H1 (cell line): ENCODE measurements around the gene SLCO2A1.

Experiments used
- CEBPB ChIP-seq: IDR thresholded peaks from 2 replicates; pipeline ENCODE4 v1.6.1; 2012; ENCODE audit warnings: low read depth, low read length
- CHD2 ChIP-seq: IDR thresholded peaks from 2 replicates; pipeline ENCODE4 v1.6.1; 2012; ENCODE audit warnings: low read length, improper control_type of control experiment
- EP300 ChIP-seq, 2 experiments: IDR thresholded peaks; 1 replicate in 1 of 2; 2 replicates in 1 of 2; pipeline ENCODE4 v1.6.1; 2011 to 2012; ENCODE audit warnings: low read depth in 2 of 2, low read length in 2 of 2, mild to moderate bottlenecking in 2 of 2, borderline replicate concordance in 1 of 2, inconsistent platforms in 1 of 2, moderate library complexity in 1 of 2
- EZH2 ChIP-seq: fragments of 200-600 bp; sonication (generic); IDR thresholded peaks from 2 replicates; pipeline ENCODE4 v1.7.1; 2012; ENCODE audit warnings: low read depth, mild to moderate bottlenecking, moderate library complexity, low read length, inconsistent platforms; ENCODE audit not compliant: severe bottlenecking
- HDAC6 ChIP-seq: IDR thresholded peaks from one replicate; pipeline ENCODE4 v1.7.1; 2012; ENCODE audit warnings: low read depth, mild to moderate bottlenecking, inconsistent platforms, low read length, moderate library complexity
- JUND ChIP-seq: IDR thresholded peaks from 2 replicates; pipeline ENCODE4 v1.6.1; 2011; ENCODE audit warnings: mild to moderate bottlenecking, improper control_type of control experiment, low read length
- NRF1 ChIP-seq: IDR thresholded peaks from 2 replicates; pipeline ENCODE4 v1.6.1; 2011; ENCODE audit warnings: mild to moderate bottlenecking, low read depth, low read length, improper control_type of control experiment
- POLR2A ChIP-seq, 2 experiments: IDR thresholded peaks; 1 replicate in 1 of 2; 2 replicates in 1 of 2; pipeline ENCODE4 v1.6.1; 2011; ENCODE audit warnings: low read depth in 2 of 2, low read length in 2 of 2, mild to moderate bottlenecking in 2 of 2; ENCODE audit errors: control extremely low read depth in 1 of 2
- YY1 ChIP-seq: IDR thresholded peaks from 2 replicates; pipeline ENCODE4 v1.6.1; 2011; ENCODE audit warnings: low read depth, mild to moderate bottlenecking, low read length
- TF ChIP-seq, protein P1 (sequence below), 3 experiments: IDR thresholded peaks; 1 replicate in 2 of 3; 2 replicates in 1 of 3; pipeline versions ENCODE4 v1.5.1 to v1.6.1; 2011; ENCODE audit warnings: low read length in 3 of 3, mild to moderate bottlenecking in 3 of 3, inconsistent platforms in 2 of 3, low read depth in 1 of 3, moderate library complexity in 1 of 3; ENCODE audit not compliant: insufficient read depth in 1 of 3; ENCODE audit errors: control extremely low read depth in 1 of 3

DNA sequence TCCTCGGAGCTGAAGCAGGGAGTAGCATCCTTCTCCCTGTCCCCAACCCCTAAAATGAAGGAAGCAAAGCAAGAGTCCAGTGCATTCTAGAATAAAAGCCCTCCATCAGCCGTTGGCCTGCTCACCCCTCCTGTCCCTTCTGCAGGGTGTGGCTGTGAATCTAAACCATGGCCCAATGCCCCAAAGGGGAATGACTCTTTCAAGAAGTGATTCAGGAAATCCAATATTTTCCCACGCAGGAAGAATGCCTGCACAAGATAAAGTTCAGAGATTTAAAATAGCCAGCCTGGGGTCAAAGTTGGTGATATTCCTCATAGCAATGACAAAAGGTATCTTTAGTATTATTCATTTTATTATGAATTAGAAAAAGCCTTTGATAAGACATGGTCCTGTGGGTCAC, 38.5 kb downstream of the SLCO2A1 start:
- TF ChIP-seq POLR2A (IDR thresholded peaks at IDR 0.05; ENCODE audit: control extremely low read depth in 1 of 2, low read depth in 2 of 2, low read length in 2 of 2) (no peak), EZH2 (no peak), CEBPB (no peak), CHD2 (no peak), HDAC6 (no peak), EP300 (IDR thresholded peaks at IDR 0.05; ENCODE audit: borderline replicate concordance in 1 of 2, low read depth in 2 of 2, low read length in 2 of 2) (no peak), JUND (no peak), NRF1 (no peak), YY1 (no peak)
- TF ChIP-seq, protein P1, sequence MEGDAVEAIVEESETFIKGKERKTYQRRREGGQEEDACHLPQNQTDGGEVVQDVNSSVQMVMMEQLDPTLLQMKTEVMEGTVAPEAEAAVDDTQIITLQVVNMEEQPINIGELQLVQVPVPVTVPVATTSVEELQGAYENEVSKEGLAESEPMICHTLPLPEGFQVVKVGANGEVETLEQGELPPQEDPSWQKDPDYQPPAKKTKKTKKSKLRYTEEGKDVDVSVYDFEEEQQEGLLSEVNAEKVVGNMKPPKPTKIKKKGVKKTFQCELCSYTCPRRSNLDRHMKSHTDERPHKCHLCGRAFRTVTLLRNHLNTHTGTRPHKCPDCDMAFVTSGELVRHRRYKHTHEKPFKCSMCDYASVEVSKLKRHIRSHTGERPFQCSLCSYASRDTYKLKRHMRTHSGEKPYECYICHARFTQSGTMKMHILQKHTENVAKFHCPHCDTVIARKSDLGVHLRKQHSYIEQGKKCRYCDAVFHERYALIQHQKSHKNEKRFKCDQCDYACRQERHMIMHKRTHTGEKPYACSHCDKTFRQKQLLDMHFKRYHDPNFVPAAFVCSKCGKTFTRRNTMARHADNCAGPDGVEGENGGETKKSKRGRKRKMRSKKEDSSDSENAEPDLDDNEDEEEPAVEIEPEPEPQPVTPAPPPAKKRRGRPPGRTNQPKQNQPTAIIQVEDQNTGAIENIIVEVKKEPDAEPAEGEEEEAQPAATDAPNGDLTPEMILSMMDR (IDR thresholded peaks at IDR 0.05; ENCODE audit: control extremely low read depth in 1 of 3, insufficient read depth in 1 of 3, low read depth in 1 of 3, low read length in 3 of 3) = no peak
